Mesenchymal stem cell (in vitro differentiated cells and primary cell): ENCODE measurements around the gene ADCYAP1.

Source experiments
- DNase-seq: peaks from one replicate; pipeline ENCODE4 v3.0.0-alpha.2; 2013
- H2AFZ ChIP-seq: one replicate; pipeline ENCODE4 v1.6.1; 2013; ENCODE audit warnings: low read depth, mild to moderate bottlenecking, control low read depth, inconsistent platforms, low read length, moderate library complexity
- H2AK5ac ChIP-seq: 2 replicates; pipeline ENCODE4 v1.6.1; 2013; ENCODE audit warnings: low read length, moderate library complexity, mild to moderate bottlenecking, inconsistent platforms; ENCODE audit not compliant: severe bottlenecking
- H2BK120ac ChIP-seq: one replicate; pipeline ENCODE4 v1.6.1; 2013; ENCODE audit warnings: low read depth, mild to moderate bottlenecking, inconsistent platforms, low read length, moderate library complexity
- H2BK12ac ChIP-seq, 2 experiments: one replicate each; pipeline ENCODE4 v1.6.1; 2013; ENCODE audit warnings: inconsistent platforms in 2 of 2, low read length in 2 of 2, mild to moderate bottlenecking in 2 of 2, moderate library complexity in 2 of 2, control low read depth in 1 of 2
- H2BK15ac ChIP-seq: one replicate; pipeline ENCODE4 v1.6.1; 2013; ENCODE audit warnings: mild to moderate bottlenecking, low read depth, inconsistent platforms; ENCODE audit not compliant: poor library complexity, severe bottlenecking
- H2BK5ac ChIP-seq: 2 replicates; pipeline ENCODE4 v1.6.1; 2013; ENCODE audit warnings: low read depth, mild to moderate bottlenecking, low read length, control low read depth, inconsistent platforms; ENCODE audit not compliant: poor library complexity, severe bottlenecking
- H3K14ac ChIP-seq, 2 experiments: one replicate each; pipeline ENCODE4 v1.6.1; 2013; ENCODE audit warnings: inconsistent platforms in 2 of 2, low read length in 2 of 2, control low read depth in 1 of 2, mild to moderate bottlenecking in 1 of 2, moderate library complexity in 1 of 2
- H3K18ac ChIP-seq, 2 experiments: one replicate each; pipeline ENCODE4 v1.6.1; 2013; ENCODE audit warnings: inconsistent platforms in 2 of 2, low read length in 2 of 2, control low read depth in 1 of 2, low read depth in 1 of 2, mild to moderate bottlenecking in 1 of 2
- H3K23ac ChIP-seq, 2 experiments: one replicate each; pipeline ENCODE4 v1.6.1; 2013; ENCODE audit warnings: inconsistent platforms in 2 of 2, low read length in 2 of 2, mild to moderate bottlenecking in 2 of 2, moderate library complexity in 2 of 2, control low read depth in 1 of 2
- H3K27ac ChIP-seq: 2 replicates; pipeline ENCODE4 v1.5.1; 2013; ENCODE audit warnings: mild to moderate bottlenecking, moderate library complexity, low read length, control low read depth, inconsistent platforms; ENCODE audit not compliant: poor library complexity, severe bottlenecking
- H3K27me3 ChIP-seq, 2 experiments: 2 replicates each; pipeline versions ENCODE4 v1.6.1 to v1.7.0; 2013; ENCODE audit warnings: low read length in 2 of 2, mild to moderate bottlenecking in 2 of 2, moderate library complexity in 2 of 2, control low read depth in 1 of 2, inconsistent platforms in 1 of 2; ENCODE audit not compliant: control insufficient read depth in 1 of 2, insufficient read depth in 1 of 2
- H3K36me3 ChIP-seq, 2 experiments: 2 replicates each; pipeline versions ENCODE4 v1.6.1 to v1.7.0; 2013; ENCODE audit warnings: low read length in 2 of 2, control low read depth in 1 of 2, inconsistent platforms in 1 of 2, low read depth in 1 of 2, mild to moderate bottlenecking in 1 of 2; ENCODE audit not compliant: insufficient read depth in 2 of 2, control insufficient read depth in 1 of 2
- H3K4ac ChIP-seq, 2 experiments: one replicate each; pipeline ENCODE4 v1.6.1; 2013; ENCODE audit warnings: inconsistent platforms in 2 of 2, low read length in 2 of 2, mild to moderate bottlenecking in 2 of 2, moderate library complexity in 2 of 2, control low read depth in 1 of 2, low read depth in 1 of 2
- H3K4me1 ChIP-seq: 2 replicates; pipeline ENCODE4 v1.6.1; 2013; ENCODE audit warnings: low read depth, low read length, control low read depth; ENCODE audit not compliant: control insufficient read depth, insufficient read depth
- H3K4me2 ChIP-seq: 2 replicates; pipeline ENCODE4 v1.6.1; 2013; ENCODE audit warnings: low read length, mild to moderate bottlenecking, inconsistent platforms; ENCODE audit not compliant: poor library complexity, severe bottlenecking
- H3K4me3 ChIP-seq, 2 experiments: 2 replicates each; pipeline versions ENCODE4 v1.5.1 to v1.7.0; 2013; ENCODE audit warnings: low read length in 2 of 2, mild to moderate bottlenecking in 2 of 2, control low read depth in 1 of 2, low read depth in 1 of 2; ENCODE audit not compliant: insufficient read depth in 1 of 2
- H3K79me1 ChIP-seq: replicated peaks from 2 replicates; pipeline ENCODE4 v1.6.1; 2013; ENCODE audit warnings: mild to moderate bottlenecking, control low read depth, low read length, inconsistent platforms; ENCODE audit not compliant: poor library complexity, severe bottlenecking
- H3K9ac ChIP-seq: 2 replicates; pipeline ENCODE4 v1.7.0; 2013; ENCODE audit warnings: mild to moderate bottlenecking, low read length, moderate library complexity
- H3K9me3 ChIP-seq: 2 replicates; pipeline ENCODE4 v1.7.0; 2013; ENCODE audit warnings: mild to moderate bottlenecking, low read length; ENCODE audit not compliant: control insufficient read depth
- H4K8ac ChIP-seq: one replicate; pipeline ENCODE4 v1.6.1; 2013; ENCODE audit warnings: inconsistent platforms, mild to moderate bottlenecking, low read length, moderate library complexity
- H4K91ac ChIP-seq: one replicate; pipeline ENCODE4 v1.6.1; 2013; ENCODE audit warnings: mild to moderate bottlenecking, low read length, inconsistent platforms
- WGBS: methylation state at CpG from one replicate; pipeline ENCODE4 v1.1.7; 2013; ENCODE audit warnings: mixed read lengths; 5-methylcytosine and 5-hydroxymethylcytosine counted together

ADCYAP1 gene

GRCh38 chr18:949724-950631, 45.3 kb downstream of the ADCYAP1 start:
- Histone ChIP-seq H3K36me3 (no peaks in the 10 kb centered on the region), H2AFZ (no peak overlapping the region), H3K23ac (no peak overlapping the region), H3K9me3 (no peaks in the 10 kb centered on the region), H3K4me2 (no peak overlapping the region), H3K14ac (peak overlapping the region in 1 of 2 experiments; percentile 66), H2BK15ac (no peak overlapping the region), H3K9ac (no peak overlapping the region), H2BK12ac (no peak overlapping the region), H3K4me1 (peaks cover 11% of the 10 kb centered on the region), H3K4ac (no peak overlapping the region), H3K4me3 (no peak overlapping the region), H3K79me1 (no peaks in the 10 kb centered on the region), H2AK5ac (no peak overlapping the region), H4K8ac (no peak overlapping the region), H4K91ac (no peak overlapping the region), H3K27me3 (peaks cover 0 to 82% of the 10 kb centered on the region in 2 experiments), H3K18ac (no peak overlapping the region), H2BK120ac (no peak overlapping the region), H3K27ac (no peak overlapping the region), H2BK5ac (no peak overlapping the region)
- WGBS: 80% methylated on average over 5 of the region's 9 CpGs
- no peak for DNase-seq

GRCh38 chr18:950882-951495, 46.3 kb downstream of the ADCYAP1 start:
- Histone ChIP-seq H3K36me3 (no peaks in the 10 kb centered on the region), H3K4me2 (no peak overlapping the region), H3K79me1 (no peaks in the 10 kb centered on the region), H3K4me1 (peaks cover 15% of the 10 kb centered on the region), H2BK120ac (no peak overlapping the region), H2AFZ (no peak overlapping the region), H3K9ac (no peak overlapping the region), H3K14ac (no peak overlapping the region), H2BK12ac (no peak overlapping the region), H3K27me3 (peaks cover 0 to 80% of the 10 kb centered on the region in 2 experiments), H3K23ac (no peak overlapping the region), H4K91ac (no peak overlapping the region), H4K8ac (no peak overlapping the region), H3K18ac (no peak overlapping the region), H2BK5ac (no peak overlapping the region), H3K4ac (no peak overlapping the region), H3K27ac (no peak overlapping the region), H2AK5ac (no peak overlapping the region), H3K4me3 (no peak overlapping the region), H3K9me3 (no peaks in the 10 kb centered on the region), H2BK15ac (no peak overlapping the region)
- WGBS: 24% methylated on average over 5 of the region's 5 CpGs
- peak; percentile 29 for DNase-seq

GRCh38 chr18:955384-956066, 50.9 kb downstream of the ADCYAP1 start:
- no peak overlapping the region for H3K23ac ChIP-seq
- H4K91ac ChIP-seq: no peak overlapping the region
- no peak overlapping the region for H4K8ac ChIP-seq
- no peak overlapping the region for H2AK5ac ChIP-seq
- H3K79me1 ChIP-seq: no peaks in the 10 kb centered on the region
- H3K27me3 ChIP-seq: peaks cover 0 to 73% of the 10 kb centered on the region in 2 experiments
- H3K4me3 ChIP-seq: no peak overlapping the region
- no peak overlapping the region for H3K9ac ChIP-seq
- peaks cover 10% of the 10 kb centered on the region for H3K4me1 ChIP-seq
- H3K36me3 ChIP-seq: no peaks in the 10 kb centered on the region
- no peak for DNase-seq
- no peaks in the 10 kb centered on the region for H3K9me3 ChIP-seq
- no peak overlapping the region for H3K4ac ChIP-seq
- no peak overlapping the region for H2BK15ac ChIP-seq
- H3K18ac ChIP-seq: no peak overlapping the region
- H3K4me2 ChIP-seq: no peak overlapping the region
- 94% methylated on average over 5 of the region's 6 CpGs for WGBS
- H3K14ac ChIP-seq: no peak overlapping the region
- no peak overlapping the region for H2BK12ac ChIP-seq
- no peak overlapping the region for H2BK120ac ChIP-seq
- peak overlapping the region; percentile 37 for H3K27ac ChIP-seq
- H2BK5ac ChIP-seq: no peak overlapping the region
- no peak overlapping the region for H2AFZ ChIP-seq

GRCh38 chr18:957829-958228, 53.2 kb downstream of the ADCYAP1 start:
- WGBS: 79% methylated on average over 5 of the region's 5 CpGs

More at GRCh38 chr18:957829-958228, 53.2 kb downstream of the ADCYAP1 start:
- H3K4me1 ChIP-seq: peaks cover 10% of the 10 kb centered on the region
- no peak overlapping the region for H3K4me3 ChIP-seq
- no peak overlapping the region for H3K27ac ChIP-seq
- DNase-seq: no peak
- no peak overlapping the region for H2BK15ac ChIP-seq
- H3K36me3 ChIP-seq: no peaks in the 10 kb centered on the region
- H3K79me1 ChIP-seq: no peaks in the 10 kb centered on the region
- no peak overlapping the region for H3K4ac ChIP-seq
- H3K27me3 ChIP-seq: peaks cover 4 to 66% of the 10 kb centered on the region in 2 experiments
- H3K18ac ChIP-seq: no peak overlapping the region
- no peak overlapping the region for H2BK5ac ChIP-seq
- no peak overlapping the region for H2BK120ac ChIP-seq
- no peak overlapping the region for H3K9ac ChIP-seq
- no peak overlapping the region for H3K4me2 ChIP-seq
- no peak overlapping the region for H2AK5ac ChIP-seq
- H2BK12ac ChIP-seq: no peak overlapping the region
- H3K9me3 ChIP-seq: no peaks in the 10 kb centered on the region
- H4K91ac ChIP-seq: no peak overlapping the region
- no peak overlapping the region for H3K14ac ChIP-seq
- H4K8ac ChIP-seq: no peak overlapping the region
- no peak overlapping the region for H2AFZ ChIP-seq
- H3K23ac ChIP-seq: no peak overlapping the region
